ENCODE results near the gene SNAPC5.

The SNAPC5 gene

DNA sequence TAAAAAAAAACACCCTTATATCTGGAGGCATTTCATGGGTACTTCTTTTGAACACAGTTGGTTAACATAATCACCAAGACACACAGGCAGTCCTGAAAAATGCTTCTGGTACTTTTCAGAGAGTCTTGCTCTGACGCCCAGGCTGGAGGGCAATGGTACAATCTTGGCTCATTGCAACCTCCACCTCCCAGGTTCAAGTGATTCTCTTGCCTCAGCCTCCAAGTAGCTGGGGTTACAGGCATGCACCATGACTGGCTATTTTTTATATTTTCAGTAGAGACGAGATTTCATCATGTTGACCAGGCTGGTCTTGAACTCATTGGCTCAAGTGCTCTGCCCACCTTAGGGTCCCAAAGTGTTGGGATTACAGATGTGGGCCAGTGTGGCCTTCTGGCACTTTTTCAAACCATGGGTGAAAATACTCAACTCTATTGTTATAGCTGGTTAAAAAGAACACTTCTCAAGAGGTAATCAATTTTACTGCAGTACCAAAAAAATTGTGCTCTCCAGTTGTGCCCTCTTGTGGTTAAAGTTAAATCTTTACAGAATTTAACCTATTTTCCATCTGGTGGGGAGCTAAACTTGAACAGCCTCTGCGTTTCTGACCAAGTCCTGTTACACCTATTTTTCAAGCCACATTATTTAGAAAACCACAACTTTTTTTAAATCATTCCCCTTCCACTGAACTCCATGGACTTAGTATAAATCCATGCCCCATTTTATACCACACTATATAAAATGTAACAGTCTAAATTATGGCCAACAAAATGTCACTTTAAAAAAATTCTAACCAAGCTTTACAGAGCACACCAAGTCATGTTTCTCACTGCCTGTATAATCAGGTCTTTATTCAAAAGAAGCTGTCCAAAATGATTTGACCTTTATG, 1.2 kb upstream of the SNAPC5 start:
- Histone ChIP-seq H3K4me1 (ENCODE audit: control insufficient read depth, insufficient read depth, low read depth, low read length) (peaks cover 6% of the 10 kb centered on the region), H2AK5ac (ENCODE audit: low read length, severe bottlenecking) (no peak overlapping the region), H2BK5ac (ENCODE audit: low read depth, low read length, poor library complexity, severe bottlenecking) (no peak overlapping the region), H3K79me1 (replicated peaks; ENCODE audit: low read length, poor library complexity, severe bottlenecking) (peaks cover 10% of the 10 kb centered on the region), H3K36me3 (ENCODE audit: control insufficient read depth in 1 of 2, insufficient read depth in 2 of 2, low read depth in 1 of 2, low read length in 2 of 2) (peaks cover 23 to 76% of the 10 kb centered on the region in 2 experiments), H3K9me3 (ENCODE audit: control insufficient read depth, low read length) (no peaks in the 10 kb centered on the region), H2AFZ (ENCODE audit: low read depth, low read length) (no peak overlapping the region), H3K23ac (ENCODE audit: low read length in 2 of 2) (no peak overlapping the region), H4K91ac (ENCODE audit: low read length) (no peak overlapping the region), H3K4me2 (ENCODE audit: low read length, poor library complexity, severe bottlenecking) (no peak overlapping the region), H3K27me3 (ENCODE audit: control insufficient read depth in 1 of 2, insufficient read depth in 1 of 2, low read length in 2 of 2) (no peaks in the 10 kb centered on the region), H3K14ac (ENCODE audit: low read length in 2 of 2) (no peak overlapping the region), H3K18ac (ENCODE audit: low read depth in 1 of 2, low read length in 2 of 2) (no peak overlapping the region), H2BK120ac (ENCODE audit: low read depth, low read length) (no peak overlapping the region), H3K4ac (ENCODE audit: low read depth in 1 of 2, low read length in 2 of 2) (no peak overlapping the region), H3K27ac (ENCODE audit: low read length, poor library complexity, severe bottlenecking) (peak overlapping the region; percentile 43), H2BK12ac (ENCODE audit: low read length in 2 of 2) (no peak overlapping the region), H3K4me3 (ENCODE audit: insufficient read depth in 1 of 2, low read depth in 1 of 2, low read length in 2 of 2) (no peak overlapping the region), H4K8ac (ENCODE audit: low read length) (no peak overlapping the region), H3K9ac (ENCODE audit: low read length) (peak overlapping the region; percentile 99), H2BK15ac (ENCODE audit: low read depth, poor library complexity, severe bottlenecking) (no peak overlapping the region)
- WGBS = 81% methylated on average over 3 of the region's 3 CpGs
- DNase-seq = peak; percentile 48

DNA sequence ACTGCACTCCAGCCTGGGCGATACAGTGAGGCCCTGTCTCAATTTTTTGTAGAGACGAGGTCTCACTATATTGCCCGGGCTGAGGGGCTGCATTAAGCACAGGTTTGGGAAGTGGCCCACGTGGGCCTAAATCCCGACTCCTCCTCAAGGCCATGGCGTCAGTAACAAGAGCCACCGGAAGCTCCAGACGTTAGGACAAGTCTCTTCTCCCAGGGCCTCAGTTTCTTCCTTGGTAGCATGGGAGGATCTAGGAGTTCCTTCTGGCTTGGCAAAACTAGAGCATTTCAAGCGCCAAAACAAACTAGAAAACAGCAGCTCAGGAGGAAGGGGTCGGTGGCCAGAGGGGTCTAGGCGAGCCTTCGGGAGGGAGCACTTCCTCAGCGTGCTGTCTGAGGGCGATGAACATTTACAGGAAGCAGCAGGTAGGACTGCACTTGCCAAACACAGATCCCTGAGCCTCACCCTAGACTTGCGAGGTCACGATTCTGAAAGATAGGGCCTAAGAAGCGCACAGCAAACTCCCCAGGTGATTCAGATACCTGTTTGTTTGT, 536 bp downstream of the SNAPC5 start:
- H4K91ac ChIP-seq (ENCODE audit: low read length) = peak overlapping the region; percentile 78
- peak overlapping the region; percentile 91 for H4K8ac ChIP-seq (ENCODE audit: low read length)
- H2AK5ac ChIP-seq (ENCODE audit: low read length, severe bottlenecking) = no peak overlapping the region
- H3K36me3 ChIP-seq (ENCODE audit: control insufficient read depth in 1 of 2, insufficient read depth in 2 of 2, low read depth in 1 of 2, low read length in 2 of 2) = peaks cover 23 to 79% of the 10 kb centered on the region in 2 experiments
- H2BK5ac ChIP-seq (ENCODE audit: low read depth, low read length, poor library complexity, severe bottlenecking) = no peak overlapping the region
- WGBS = 44% methylated on average over 17 of the region's 17 CpGs
- no peaks in the 10 kb centered on the region for H3K27me3 ChIP-seq (ENCODE audit: control insufficient read depth in 1 of 2, insufficient read depth in 1 of 2, low read length in 2 of 2)
- no peak overlapping the region for H2BK12ac ChIP-seq (ENCODE audit: low read length in 2 of 2)
- H3K27ac ChIP-seq (ENCODE audit: low read length, poor library complexity, severe bottlenecking) = peak overlapping the region; percentile 73
- peak overlapping the region in 1 of 2 experiments; percentile 13 for H3K4ac ChIP-seq (ENCODE audit: low read depth in 1 of 2, low read length in 2 of 2)
- H3K9ac ChIP-seq (ENCODE audit: low read length) = peak overlapping the region; percentile 99
- H3K9me3 ChIP-seq (ENCODE audit: control insufficient read depth, low read length) = no peaks in the 10 kb centered on the region
- H3K4me1 ChIP-seq (ENCODE audit: control insufficient read depth, insufficient read depth, low read depth, low read length) = peaks cover 4% of the 10 kb centered on the region
- no peak for DNase-seq
- peak overlapping the region; percentile 63 to 97 for H3K18ac ChIP-seq (ENCODE audit: low read depth in 1 of 2, low read length in 2 of 2)
- peak overlapping the region; percentile 87 for H2AFZ ChIP-seq (ENCODE audit: low read depth, low read length)
- H2BK120ac ChIP-seq (ENCODE audit: low read depth, low read length) = no peak overlapping the region
- H3K79me1 ChIP-seq (replicated peaks; ENCODE audit: low read length, poor library complexity, severe bottlenecking) = peaks cover 12% of the 10 kb centered on the region
- H3K14ac ChIP-seq (ENCODE audit: low read length in 2 of 2) = no peak overlapping the region
- no peak overlapping the region for H3K23ac ChIP-seq (ENCODE audit: low read length in 2 of 2)
- peak overlapping the region; percentile 78 to 94 for H3K4me3 ChIP-seq (ENCODE audit: insufficient read depth in 1 of 2, low read depth in 1 of 2, low read length in 2 of 2)
- no peak overlapping the region for H2BK15ac ChIP-seq (ENCODE audit: low read depth, poor library complexity, severe bottlenecking)
- peak overlapping the region; percentile 56 for H3K4me2 ChIP-seq (ENCODE audit: low read length, poor library complexity, severe bottlenecking)

DNA sequence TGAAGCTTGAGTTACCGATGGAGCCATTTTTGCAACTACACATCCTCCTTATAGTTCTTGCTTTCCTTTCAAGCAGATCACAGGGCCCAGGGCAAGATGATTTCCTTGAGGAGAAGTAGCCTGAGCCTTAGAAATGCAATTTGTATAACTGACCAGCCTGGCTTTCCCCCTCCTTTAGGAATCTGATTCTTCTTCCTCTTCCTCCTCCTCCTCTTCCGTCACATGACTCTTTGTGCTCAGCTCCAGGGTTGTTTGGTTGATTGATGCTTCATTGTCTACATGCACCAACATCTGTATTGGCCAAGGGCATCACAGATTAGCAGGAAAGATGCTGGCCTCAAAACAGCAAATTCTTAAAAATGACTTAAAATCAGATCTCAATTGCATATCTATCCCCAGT, 3.3 kb downstream of the SNAPC5 start:
- DNase-seq = no peak
- Histone ChIP-seq H2BK12ac (ENCODE audit: low read length in 2 of 2) (no peak overlapping the region), H4K91ac (ENCODE audit: low read length) (no peak overlapping the region), H3K4me2 (ENCODE audit: low read length, poor library complexity, severe bottlenecking) (no peak overlapping the region), H3K23ac (ENCODE audit: low read length in 2 of 2) (no peak overlapping the region), H4K8ac (ENCODE audit: low read length) (no peak overlapping the region), H2BK15ac (ENCODE audit: low read depth, poor library complexity, severe bottlenecking) (no peak overlapping the region), H2AK5ac (ENCODE audit: low read length, severe bottlenecking) (no peak overlapping the region), H3K14ac (ENCODE audit: low read length in 2 of 2) (no peak overlapping the region), H2BK5ac (ENCODE audit: low read depth, low read length, poor library complexity, severe bottlenecking) (no peak overlapping the region), H3K18ac (ENCODE audit: low read depth in 1 of 2, low read length in 2 of 2) (no peak overlapping the region), H3K27ac (ENCODE audit: low read length, poor library complexity, severe bottlenecking) (no peak overlapping the region), H3K4me3 (ENCODE audit: insufficient read depth in 1 of 2, low read depth in 1 of 2, low read length in 2 of 2) (no peak overlapping the region), H3K79me1 (replicated peaks; ENCODE audit: low read length, poor library complexity, severe bottlenecking) (peaks cover 18% of the 10 kb centered on the region), H3K9me3 (ENCODE audit: control insufficient read depth, low read length) (no peaks in the 10 kb centered on the region), H3K9ac (ENCODE audit: low read length) (no peak overlapping the region), H3K27me3 (ENCODE audit: control insufficient read depth in 1 of 2, insufficient read depth in 1 of 2, low read length in 2 of 2) (no peaks in the 10 kb centered on the region), H2AFZ (ENCODE audit: low read depth, low read length) (no peak overlapping the region), H3K36me3 (ENCODE audit: control insufficient read depth in 1 of 2, insufficient read depth in 2 of 2, low read depth in 1 of 2, low read length in 2 of 2) (peaks cover 27 to 79% of the 10 kb centered on the region in 2 experiments), H3K4me1 (ENCODE audit: control insufficient read depth, insufficient read depth, low read depth, low read length) (peaks cover 4% of the 10 kb centered on the region), H2BK120ac (ENCODE audit: low read depth, low read length) (no peak overlapping the region), H3K4ac (ENCODE audit: low read depth in 1 of 2, low read length in 2 of 2) (no peak overlapping the region)
- 93% methylated on average over 2 of the region's 2 CpGs for WGBS

DNA sequence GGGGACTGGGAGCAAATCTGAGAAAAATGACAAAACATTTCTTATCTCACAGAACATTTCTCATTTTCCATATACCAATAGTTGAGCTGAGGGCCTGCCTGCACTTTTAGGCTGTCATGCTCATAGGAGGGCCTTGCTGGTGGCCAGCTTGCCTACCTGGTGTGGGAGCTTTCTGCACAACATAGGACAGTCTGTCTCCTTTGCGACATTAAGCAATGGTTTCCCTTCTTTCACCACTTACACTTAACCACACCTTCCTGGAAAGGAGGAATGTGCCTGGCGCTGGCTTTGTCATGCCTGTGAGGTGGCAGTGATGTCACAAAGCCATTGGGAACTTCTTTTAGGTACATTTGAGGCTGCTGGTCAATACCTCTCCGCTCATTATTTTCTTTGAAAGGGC, 5.7 kb downstream of the SNAPC5 start:
- H4K91ac ChIP-seq (ENCODE audit: low read length) = no peak overlapping the region
- no peak overlapping the region for H3K23ac ChIP-seq (ENCODE audit: low read length in 2 of 2)
- 100% methylated on average over 1 of the region's 3 CpGs for WGBS

More for the DNA sequence above, 5.7 kb downstream of the SNAPC5 start:
- Histone ChIP-seq H3K18ac (ENCODE audit: low read depth in 1 of 2, low read length in 2 of 2) (no peak overlapping the region), H3K27ac (ENCODE audit: low read length, poor library complexity, severe bottlenecking) (no peak overlapping the region), H2BK120ac (ENCODE audit: low read depth, low read length) (no peak overlapping the region), H3K79me1 (replicated peaks; ENCODE audit: low read length, poor library complexity, severe bottlenecking) (peaks cover 14% of the 10 kb centered on the region), H2AFZ (ENCODE audit: low read depth, low read length) (no peak overlapping the region), H3K36me3 (ENCODE audit: control insufficient read depth in 1 of 2, insufficient read depth in 2 of 2, low read depth in 1 of 2, low read length in 2 of 2) (peaks cover 33 to 86% of the 10 kb centered on the region in 2 experiments), H3K9me3 (ENCODE audit: control insufficient read depth, low read length) (no peaks in the 10 kb centered on the region), H2BK15ac (ENCODE audit: low read depth, poor library complexity, severe bottlenecking) (no peak overlapping the region), H3K14ac (ENCODE audit: low read length in 2 of 2) (no peak overlapping the region), H3K4me3 (ENCODE audit: insufficient read depth in 1 of 2, low read depth in 1 of 2, low read length in 2 of 2) (no peak overlapping the region), H4K8ac (ENCODE audit: low read length) (no peak overlapping the region), H3K4ac (ENCODE audit: low read depth in 1 of 2, low read length in 2 of 2) (no peak overlapping the region), H2AK5ac (ENCODE audit: low read length, severe bottlenecking) (no peak overlapping the region), H3K4me1 (ENCODE audit: control insufficient read depth, insufficient read depth, low read depth, low read length) (peaks cover 1% of the 10 kb centered on the region), H2BK12ac (ENCODE audit: low read length in 2 of 2) (no peak overlapping the region), H3K9ac (ENCODE audit: low read length) (no peak overlapping the region), H2BK5ac (ENCODE audit: low read depth, low read length, poor library complexity, severe bottlenecking) (no peak overlapping the region), H3K4me2 (ENCODE audit: low read length, poor library complexity, severe bottlenecking) (no peak overlapping the region), H3K27me3 (ENCODE audit: control insufficient read depth in 1 of 2, insufficient read depth in 1 of 2, low read length in 2 of 2) (no peaks in the 10 kb centered on the region)
- DNase-seq = no peak

Measured in mesenchymal stem cell (in vitro differentiated cells and primary cell).